ENCODE data around the gene ZNF467.

DNA sequence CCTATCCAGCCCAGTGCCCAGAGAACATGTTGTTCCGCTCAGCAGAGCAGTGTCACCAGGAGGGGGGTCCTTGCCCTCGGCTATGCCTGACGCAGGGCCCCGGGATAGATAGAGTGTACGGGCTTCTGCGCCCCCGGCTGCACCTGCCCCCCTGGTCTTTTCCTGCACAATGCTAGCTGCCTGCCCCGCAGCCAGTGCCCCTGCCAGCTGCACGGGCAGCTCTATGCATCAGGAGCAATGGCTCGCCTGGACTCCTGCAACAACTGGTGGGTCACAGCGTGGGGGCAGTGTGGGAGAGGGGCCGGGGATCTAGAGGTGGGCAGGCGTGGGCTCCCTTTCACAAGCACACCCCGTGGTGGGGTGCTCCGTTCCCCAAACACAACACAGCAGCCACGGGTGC lies 33.3 kb upstream of the ZNF467 start:
- TF ChIP-seq MAFK (IDR thresholded peaks at IDR 0.05; ENCODE audit: low read depth, low read length) (no peak), EP300 (IDR thresholded peaks at IDR 0.05; ENCODE audit: borderline replicate concordance in 1 of 2, low read depth in 2 of 2, low read length in 2 of 2) (no peak), BACH1 (IDR thresholded peaks at IDR 0.05; ENCODE audit: low read length) (no peak), SAP30 (IDR thresholded peaks at IDR 0.05; ENCODE audit: insufficient read depth, insufficient replicate concordance, low read length) (no peak), NRF1 (IDR thresholded peaks at IDR 0.05; ENCODE audit: low read depth, low read length) (no peak), POLR2A (IDR thresholded peaks at IDR 0.05; ENCODE audit: control extremely low read depth in 1 of 2, low read depth in 2 of 2, low read length in 2 of 2) (no peak), RAD21 (IDR thresholded peaks at IDR 0.05 in 1 of 2, conservative IDR thresholded peaks at IDR 0.05 in 1 of 2; ENCODE audit: low read depth in 2 of 2, low read length in 2 of 2) (no peak), GABPA (IDR thresholded peaks at IDR 0.05; ENCODE audit: borderline replicate concordance, insufficient read depth, low read length) (no peak), SRF (IDR thresholded peaks at IDR 0.05; ENCODE audit: low read depth, low read length) (no peak), EZH2 (IDR thresholded peaks at IDR 0.05; ENCODE audit: low read depth, low read length, severe bottlenecking) (no peak), POLR2AphosphoS5 (IDR thresholded peaks at IDR 0.05; ENCODE audit: low read depth, low read length) (no peak)
- TF ChIP-seq, protein P1, sequence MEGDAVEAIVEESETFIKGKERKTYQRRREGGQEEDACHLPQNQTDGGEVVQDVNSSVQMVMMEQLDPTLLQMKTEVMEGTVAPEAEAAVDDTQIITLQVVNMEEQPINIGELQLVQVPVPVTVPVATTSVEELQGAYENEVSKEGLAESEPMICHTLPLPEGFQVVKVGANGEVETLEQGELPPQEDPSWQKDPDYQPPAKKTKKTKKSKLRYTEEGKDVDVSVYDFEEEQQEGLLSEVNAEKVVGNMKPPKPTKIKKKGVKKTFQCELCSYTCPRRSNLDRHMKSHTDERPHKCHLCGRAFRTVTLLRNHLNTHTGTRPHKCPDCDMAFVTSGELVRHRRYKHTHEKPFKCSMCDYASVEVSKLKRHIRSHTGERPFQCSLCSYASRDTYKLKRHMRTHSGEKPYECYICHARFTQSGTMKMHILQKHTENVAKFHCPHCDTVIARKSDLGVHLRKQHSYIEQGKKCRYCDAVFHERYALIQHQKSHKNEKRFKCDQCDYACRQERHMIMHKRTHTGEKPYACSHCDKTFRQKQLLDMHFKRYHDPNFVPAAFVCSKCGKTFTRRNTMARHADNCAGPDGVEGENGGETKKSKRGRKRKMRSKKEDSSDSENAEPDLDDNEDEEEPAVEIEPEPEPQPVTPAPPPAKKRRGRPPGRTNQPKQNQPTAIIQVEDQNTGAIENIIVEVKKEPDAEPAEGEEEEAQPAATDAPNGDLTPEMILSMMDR (IDR thresholded peaks at IDR 0.05; ENCODE audit: control extremely low read depth in 1 of 3, insufficient read depth in 1 of 3, low read depth in 1 of 3, low read length in 3 of 3) = no peak
- TF ChIP-seq, protein P2, sequence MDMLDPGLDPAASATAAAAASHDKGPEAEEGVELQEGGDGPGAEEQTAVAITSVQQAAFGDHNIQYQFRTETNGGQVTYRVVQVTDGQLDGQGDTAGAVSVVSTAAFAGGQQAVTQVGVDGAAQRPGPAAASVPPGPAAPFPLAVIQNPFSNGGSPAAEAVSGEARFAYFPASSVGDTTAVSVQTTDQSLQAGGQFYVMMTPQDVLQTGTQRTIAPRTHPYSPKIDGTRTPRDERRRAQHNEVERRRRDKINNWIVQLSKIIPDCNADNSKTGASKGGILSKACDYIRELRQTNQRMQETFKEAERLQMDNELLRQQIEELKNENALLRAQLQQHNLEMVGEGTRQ (IDR thresholded peaks at IDR 0.05; ENCODE audit: low read length) = no peak
- TF ChIP-seq, protein P3, sequence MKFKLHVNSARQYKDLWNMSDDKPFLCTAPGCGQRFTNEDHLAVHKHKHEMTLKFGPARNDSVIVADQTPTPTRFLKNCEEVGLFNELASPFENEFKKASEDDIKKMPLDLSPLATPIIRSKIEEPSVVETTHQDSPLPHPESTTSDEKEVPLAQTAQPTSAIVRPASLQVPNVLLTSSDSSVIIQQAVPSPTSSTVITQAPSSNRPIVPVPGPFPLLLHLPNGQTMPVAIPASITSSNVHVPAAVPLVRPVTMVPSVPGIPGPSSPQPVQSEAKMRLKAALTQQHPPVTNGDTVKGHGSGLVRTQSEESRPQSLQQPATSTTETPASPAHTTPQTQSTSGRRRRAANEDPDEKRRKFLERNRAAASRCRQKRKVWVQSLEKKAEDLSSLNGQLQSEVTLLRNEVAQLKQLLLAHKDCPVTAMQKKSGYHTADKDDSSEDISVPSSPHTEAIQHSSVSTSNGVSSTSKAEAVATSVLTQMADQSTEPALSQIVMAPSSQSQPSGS (IDR thresholded peaks at IDR 0.05; ENCODE audit: low read length) = no peak

All from H1 (cell line).